OCI-LY1 (cell line): ENCODE results near the gene CDC27.

Experiments used
- H2AFZ ChIP-seq: fragments of 200-600 bp; sonication (generic), shearing (Covaris generic); 2 replicates; pipeline ENCODE4 v1.6.0; 2014; ENCODE audit warnings: antibody characterized with exemption, mild to moderate bottlenecking, low read length
- H3F3A ChIP-seq: fragments of 200-600 bp; sonication (generic), shearing (Covaris generic); 2 replicates; pipeline ENCODE4 v1.6.0; 2014; ENCODE audit warnings: mild to moderate bottlenecking, antibody characterized with exemption, low read length, moderate library complexity; ENCODE audit not compliant: insufficient read depth
- H3K27ac ChIP-seq: fragments of 200-600 bp; sonication (generic); 2 replicates; pipeline ENCODE4 v1.5.1; 2014; ENCODE audit warnings: low read length, mixed run types, mild to moderate bottlenecking, low read depth; ENCODE audit not compliant: poor library complexity, severe bottlenecking
- H3K27me3 ChIP-seq: fragments of 200-600 bp; sonication (generic); 2 replicates; pipeline ENCODE4 v1.6.0; 2014; ENCODE audit warnings: antibody characterized with exemption, mild to moderate bottlenecking, low read length, moderate library complexity; ENCODE audit not compliant: insufficient read depth
- H3K36me3 ChIP-seq: fragments of 200-600 bp; sonication (generic); 2 replicates; pipeline ENCODE4 v1.6.1; 2014; ENCODE audit warnings: mild to moderate bottlenecking, antibody characterized with exemption, low read length, moderate library complexity, mixed read lengths; ENCODE audit not compliant: insufficient read depth
- H3K4me1 ChIP-seq: fragments of 200-600 bp; sonication (generic); 2 replicates; pipeline ENCODE4 v1.5.1; 2014; ENCODE audit warnings: mild to moderate bottlenecking, low read length, moderate library complexity; ENCODE audit not compliant: insufficient read depth, severe bottlenecking
- H3K4me2 ChIP-seq: fragments of 200-600 bp; sonication (generic), shearing (Covaris generic); 2 replicates; pipeline ENCODE4 v1.6.1; 2014; ENCODE audit warnings: low read length
- H3K4me3 ChIP-seq: fragments of 200-600 bp; sonication (generic); 2 replicates; pipeline ENCODE4 v1.5.1; 2014; ENCODE audit warnings: low read length, low read depth, mild to moderate bottlenecking, mixed read lengths; ENCODE audit not compliant: poor library complexity, severe bottlenecking
- H3K79me2 ChIP-seq: fragments of 200-600 bp; shearing (Covaris generic); 2 replicates; pipeline ENCODE4 v1.6.1; 2016; ENCODE audit warnings: mixed run types, low read length, mixed read lengths; ENCODE audit not compliant: insufficient read depth
- H3K9ac ChIP-seq: fragments of 200-600 bp; sonication (generic), shearing (Covaris generic); 2 replicates; pipeline ENCODE4 v1.6.1; 2014; ENCODE audit warnings: mild to moderate bottlenecking, low read length, mixed read lengths
- H3K9me2 ChIP-seq: fragments of 200-600 bp; sonication (generic), shearing (Covaris generic); 2 replicates; pipeline ENCODE4 v1.6.1; 2014; ENCODE audit warnings: low read depth, mild to moderate bottlenecking, low read length, mixed read lengths
- H3K9me3 ChIP-seq: fragments of 200-600 bp; shearing (Covaris generic); 2 replicates; pipeline ENCODE4 v1.6.1; 2014; ENCODE audit warnings: low read length, mixed read lengths
- H4K20me1 ChIP-seq: fragments of 200-600 bp; sonication (generic), shearing (Covaris generic); 2 replicates; pipeline ENCODE4 v1.6.0; 2016; ENCODE audit warnings: mild to moderate bottlenecking, low read length; ENCODE audit not compliant: insufficient read depth
- CTCF ChIP-seq: fragments of 200-600 bp; sonication (generic), shearing (Covaris generic); IDR thresholded peaks from 2 replicates; pipeline ENCODE4 v1.5.1; 2017; ENCODE audit warnings: mild to moderate bottlenecking, antibody characterized with exemption, low read length, moderate library complexity, mixed read lengths
- EZH2 ChIP-seq: fragments of 200-600 bp; sonication (generic), shearing (Covaris generic); IDR thresholded peaks from 2 replicates; pipeline ENCODE4 v1.8.0; 2017; ENCODE audit warnings: borderline replicate concordance, mixed run types, mild to moderate bottlenecking, antibody characterized with exemption, low read length, moderate library complexity, mixed read lengths

Gene CDC27

GRCh38 chr17:47099451-47099986 is 89.6 kb downstream of the CDC27 start:
- Histone ChIP-seq H3K9ac (peak overlapping the region; percentile 89), H3K4me3 (peak overlapping the region; percentile 72), H4K20me1 (no peaks in the 10 kb centered on the region), H2AFZ (no peak overlapping the region), H3K27me3 (no peaks in the 10 kb centered on the region), H3K4me1 (peaks cover 32% of the 10 kb centered on the region), H3K27ac (peak overlapping the region; percentile 83), H3K4me2 (peak overlapping the region; percentile 99), H3K79me2 (0 out of 2 replicates have a peak, but pooled peaks cover 5% of the 10 kb centered on the region), H3F3A (no peaks in the 10 kb centered on the region), H3K9me3 (no peaks in the 10 kb centered on the region), H3K9me2 (no peaks in the 10 kb centered on the region), H3K36me3 (peaks cover 6% of the 10 kb centered on the region; the same call in 1 of the 2 replicates)
- TF ChIP-seq EZH2 (no peak), CTCF (no peak)

- no peak overlapping the region for H2AFZ ChIP-seq
- no peak overlapping the region for H3K4me3 ChIP-seq
- no peak overlapping the region for H3K4me2 ChIP-seq
- 0 out of 2 replicates have a peak, but pooled peaks cover 4% of the 10 kb centered on the region for H3K9me3 ChIP-seq
- no peak overlapping the region for H3K9ac ChIP-seq
- no peaks in the 10 kb centered on the region for H3F3A ChIP-seq
- no peak for TF ChIP-seq EZH2
- no peak for TF ChIP-seq CTCF
- H4K20me1 ChIP-seq, result no peaks in the 10 kb centered on the region
- H3K27ac ChIP-seq, result peak overlapping the region; percentile 83
- peaks cover 31% of the 10 kb centered on the region for H3K36me3 ChIP-seq
- H3K27me3 ChIP-seq, result no peaks in the 10 kb centered on the region
- peaks cover 32% of the 10 kb centered on the region for H3K4me1 ChIP-seq
- H3K79me2 ChIP-seq, result peaks cover 23% of the 10 kb centered on the region; the same call in 1 of the 2 replicates
- no peaks in the 10 kb centered on the region for H3K9me2 ChIP-seq
These were observed 92.8 kb downstream of the CDC27 start for GRCh38 chr17:47096343-47096742.

- Histone ChIP-seq H3K9me3 (0 out of 2 replicates have a peak, but pooled peaks cover 4% of the 10 kb centered on the region), H2AFZ (no peak overlapping the region), H3K9me2 (no peaks in the 10 kb centered on the region), H3K4me1 (peaks cover 26% of the 10 kb centered on the region), H3K4me3 (no peak overlapping the region), H4K20me1 (no peaks in the 10 kb centered on the region), H3K79me2 (peaks cover 28% of the 10 kb centered on the region), H3K27me3 (no peaks in the 10 kb centered on the region), H3K4me2 (no peak overlapping the region), H3F3A (no peaks in the 10 kb centered on the region), H3K27ac (peak overlapping the region; percentile 18), H3K36me3 (peaks cover 33% of the 10 kb centered on the region), H3K9ac (no peak overlapping the region)
- no peak for TF ChIP-seq CTCF
- no peak for TF ChIP-seq EZH2
These were observed 93.8 kb downstream of the CDC27 start for GRCh38 chr17:47095268-47095667.
